ENCODE measurements around the gene OR8B4.
"Not testable (repeated sequence)": the region's sequence is repeated elsewhere in the genome, so short reads cannot be mapped to it uniquely, and the experiment has no call there.

OR8B4 gene, protein sequence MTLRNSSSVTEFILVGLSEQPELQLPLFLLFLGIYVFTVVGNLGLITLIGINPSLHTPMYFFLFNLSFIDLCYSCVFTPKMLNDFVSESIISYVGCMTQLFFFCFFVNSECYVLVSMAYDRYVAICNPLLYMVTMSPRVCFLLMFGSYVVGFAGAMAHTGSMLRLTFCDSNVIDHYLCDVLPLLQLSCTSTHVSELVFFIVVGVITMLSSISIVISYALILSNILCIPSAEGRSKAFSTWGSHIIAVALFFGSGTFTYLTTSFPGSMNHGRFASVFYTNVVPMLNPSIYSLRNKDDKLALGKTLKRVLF

DNA sequence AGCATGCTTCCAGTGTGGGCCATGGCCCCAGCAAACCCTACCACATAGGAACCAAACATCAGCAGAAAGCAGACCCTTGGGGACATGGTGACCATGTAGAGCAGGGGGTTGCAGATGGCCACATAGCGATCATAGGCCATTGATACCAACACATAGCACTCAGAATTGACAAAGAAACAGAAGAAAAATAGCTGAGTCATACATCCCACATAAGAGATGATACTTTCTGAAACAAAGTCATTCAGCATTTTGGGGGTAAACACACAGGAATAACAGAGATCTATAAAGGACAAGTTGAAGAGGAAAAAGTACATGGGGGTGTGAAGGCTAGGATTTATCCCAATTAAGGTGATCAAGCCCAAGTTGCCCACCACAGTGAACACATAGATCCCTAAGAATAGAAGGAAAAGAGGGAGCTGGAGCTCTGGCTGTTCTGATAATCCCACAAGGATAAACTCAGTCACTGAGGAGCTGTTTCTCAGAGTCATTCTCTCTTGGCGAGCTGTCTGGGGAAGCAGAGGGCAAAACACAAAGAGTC is at the start of gene OR8B4:
Gene OR8B4 (minus strand): TSS at position 488 of the 538 bp plus-strand sequence. CDS start 0 bp downstream, at position 488.
- DNase-seq, result no peak

GRCh38 chr11:124474079-124474478 is 49.4 kb upstream of the OR8B4 start:
- no peak for DNase-seq

DNA sequence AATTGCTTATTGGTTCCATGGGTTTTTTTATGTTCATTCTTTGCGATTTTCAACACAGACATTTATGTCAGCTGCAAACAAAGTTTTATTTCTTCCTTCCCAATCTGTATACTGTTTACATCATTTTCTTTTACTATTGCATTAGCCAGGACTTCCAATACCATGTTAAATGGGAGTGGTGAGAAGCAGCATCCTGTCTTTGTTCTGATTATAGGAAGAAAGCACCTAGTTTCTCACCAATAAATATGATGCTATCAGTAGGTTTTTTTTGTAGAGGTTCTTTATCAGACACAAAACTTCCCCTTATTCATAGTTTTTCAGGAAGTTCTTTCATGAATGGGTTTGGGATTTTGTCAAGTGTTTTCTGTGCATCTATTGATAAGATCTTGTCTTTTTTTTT is 48.8 kb upstream of the OR8B4 start:
- DNase-seq, result no peak

DNA sequence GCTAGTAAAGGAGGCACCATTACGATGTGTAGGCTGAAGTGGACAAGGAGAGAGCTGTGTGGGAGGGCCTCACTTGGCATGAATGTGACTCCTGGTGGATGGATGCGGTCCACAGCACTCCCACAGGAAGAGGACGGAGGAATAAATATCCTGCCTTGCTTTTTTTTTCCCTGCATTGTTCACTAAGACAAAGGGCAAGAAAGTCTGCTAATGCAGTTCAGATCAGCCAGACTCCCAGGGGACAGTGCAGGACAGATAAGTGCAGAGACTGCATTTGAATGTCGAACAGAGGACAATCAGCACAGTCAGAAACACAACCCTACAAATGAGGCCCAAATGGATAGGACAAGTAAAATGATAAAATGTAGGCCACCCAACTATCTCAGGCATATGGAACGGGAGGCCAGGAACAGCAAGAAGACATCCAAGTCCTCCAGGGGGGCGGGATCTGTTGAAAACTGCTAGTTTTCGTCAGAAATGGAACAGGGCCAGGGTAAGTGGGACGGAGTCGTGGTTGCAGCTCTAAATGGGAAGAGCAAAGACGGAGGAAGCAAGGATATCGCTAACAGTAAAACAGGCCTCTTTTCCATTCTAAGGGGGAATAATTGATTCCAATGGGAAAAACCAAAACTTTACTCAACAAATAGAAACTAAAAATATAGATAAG is 46.0 kb upstream of the OR8B4 start:
- DNase-seq, result no peak

GRCh38 chr11:124467381-124467927 is 42.8 kb upstream of the OR8B4 start:
- no peak for DNase-seq

DNA sequence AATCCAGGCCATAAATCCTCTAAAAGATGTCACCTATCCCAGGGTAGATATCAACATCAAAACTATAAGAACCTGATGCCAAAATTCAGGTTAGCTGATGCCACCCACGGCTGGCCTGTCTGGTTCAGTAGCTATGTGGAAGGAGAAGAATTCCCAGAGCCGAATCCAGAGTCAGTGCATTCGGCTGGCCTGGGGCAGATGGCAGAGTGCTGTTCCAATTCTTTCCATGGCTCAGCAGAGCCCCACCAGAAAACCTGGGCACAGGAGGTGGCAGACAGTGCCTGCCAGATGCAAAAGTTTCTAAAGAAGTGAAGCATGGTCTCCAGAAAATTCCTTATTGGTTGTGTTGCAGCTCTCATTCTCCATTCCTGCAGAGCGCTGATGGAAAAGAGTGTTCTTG is 40.7 kb upstream of the OR8B4 start:
- DNase-seq, result no peak

GRCh38 chr11:124463990-124464389 is 39.3 kb upstream of the OR8B4 start:
- no peak for DNase-seq

- no peak for DNase-seq
Observed at GRCh38 chr11:124463324-124463723, 38.7 kb upstream of the OR8B4 start.

DNA sequence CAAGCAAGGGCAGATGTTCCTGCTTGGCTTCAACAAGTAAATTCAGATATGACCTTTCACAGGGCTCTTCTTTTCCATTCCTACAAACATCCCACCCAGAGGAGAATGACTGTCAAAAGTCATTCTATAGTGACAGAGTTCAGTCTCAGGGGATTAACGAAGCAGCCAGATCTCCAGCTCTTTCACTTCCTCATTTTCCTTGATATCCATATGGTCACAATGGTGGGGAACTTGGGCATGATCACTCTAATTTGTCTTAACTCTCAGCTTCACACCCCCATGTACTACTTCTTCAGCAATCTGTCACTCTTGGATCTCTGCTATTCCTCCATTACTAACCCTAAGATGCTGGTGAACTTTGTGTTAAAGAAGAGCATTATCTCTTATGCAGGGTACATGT is 35.8 kb upstream of the OR8B4 start:
- DNase-seq, result no peak

- DNase-seq, result not testable (repeated sequence)
Observed at GRCh38 chr11:124459379-124459778, 34.7 kb upstream of the OR8B4 start.

GRCh38 chr11:124454552-124454951 is 29.9 kb upstream of the OR8B4 start:
- DNase-seq, result no peak

DNA sequence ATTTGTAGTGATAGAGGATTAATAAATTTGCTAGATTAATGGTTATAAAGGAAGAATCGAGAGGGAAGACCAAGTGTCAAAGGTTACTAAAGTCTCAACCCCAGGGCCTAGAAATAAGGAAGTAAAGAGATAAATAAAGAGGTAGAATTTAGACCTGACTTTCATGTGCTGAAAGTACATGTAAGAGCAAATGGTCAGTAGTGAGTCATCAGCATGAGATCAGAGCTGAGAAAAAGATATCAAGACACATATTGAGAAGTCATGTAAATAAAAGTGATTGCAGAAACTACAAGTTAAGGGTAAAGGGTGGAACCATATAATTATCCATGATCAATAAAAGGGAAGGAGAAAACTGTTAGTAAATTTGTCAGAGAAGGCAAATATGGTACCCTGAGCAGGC is 22.2 kb upstream of the OR8B4 start:
- DNase-seq, result no peak

DNA sequence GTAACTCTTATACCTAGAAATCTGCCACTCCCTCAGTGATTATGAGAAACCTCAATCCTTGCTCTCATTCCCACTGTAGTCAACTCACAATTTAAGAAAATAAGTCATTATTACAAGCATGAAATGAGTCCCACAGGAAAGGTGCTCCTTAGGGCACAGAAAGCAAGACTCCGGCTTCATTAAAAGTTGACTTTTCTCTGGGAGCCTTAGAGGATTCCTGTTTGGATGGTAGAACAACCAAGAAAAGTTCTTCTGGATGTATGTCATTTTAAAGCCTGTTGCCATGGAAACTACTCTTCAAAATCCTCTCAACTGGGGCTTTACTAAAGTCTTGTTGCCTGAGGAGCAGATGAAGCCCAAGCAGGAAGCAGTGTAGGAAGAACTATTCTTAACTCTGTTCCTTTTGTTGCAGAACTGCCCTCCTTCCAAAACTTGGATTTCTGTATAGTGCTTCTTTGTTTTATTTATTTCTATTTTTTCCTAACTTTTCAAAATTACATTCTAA is 21.0 kb upstream of the OR8B4 start, which contains the start of gene OR8B8:
Gene OR8B8 (minus strand): TSS at position 51 of the 505 bp plus-strand sequence. CDS start 4,611 bp downstream, outside the sequence.
- DNase-seq, result no peak

DNA sequence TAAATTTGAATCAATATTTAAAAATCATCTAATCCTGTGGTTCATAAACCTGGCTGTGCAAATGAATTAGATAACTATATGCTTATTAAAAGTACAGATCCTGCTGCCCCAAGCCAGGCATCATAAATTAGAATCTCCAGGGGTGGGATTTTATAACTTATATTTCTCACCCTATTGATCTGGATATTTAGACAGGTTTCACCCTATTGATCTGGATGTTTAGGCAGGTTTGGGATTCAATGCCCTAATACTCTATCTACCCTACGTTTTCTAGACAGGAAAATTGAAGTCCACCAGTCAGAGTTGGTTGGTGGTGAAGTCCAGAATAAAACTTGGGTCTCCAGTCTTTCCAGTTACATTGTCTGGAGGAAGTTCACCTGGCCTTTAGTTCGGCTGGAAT is 18.2 kb upstream of the OR8B4 start:
- no peak for DNase-seq

- no peak for DNase-seq
Observed at GRCh38 chr11:124442442-124442841, 17.8 kb upstream of the OR8B4 start.

GRCh38 chr11:124441519-124441918 is 16.8 kb upstream of the OR8B4 start:
- no peak for DNase-seq

DNA sequence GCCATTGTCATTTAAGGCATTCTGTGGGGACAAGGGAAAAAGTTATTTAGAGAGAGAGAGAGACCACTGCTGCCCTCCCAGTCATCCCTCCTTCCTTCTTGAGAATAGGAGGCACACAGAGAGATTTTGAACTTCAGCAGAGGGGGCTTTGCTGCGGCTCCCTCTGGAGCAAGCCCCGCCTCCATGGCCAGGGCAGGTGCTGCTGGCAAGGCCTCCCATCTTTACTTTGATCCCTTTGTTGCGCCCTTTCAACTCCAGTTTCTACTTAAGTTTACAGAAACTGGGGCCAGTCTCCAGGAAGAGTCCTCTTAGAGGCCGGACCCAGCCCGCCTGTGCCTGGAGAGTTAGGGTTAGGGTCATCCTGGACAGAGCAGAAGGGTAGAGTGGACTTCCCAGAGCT is 16.4 kb upstream of the OR8B4 start:
- DNase-seq, result no peak

GRCh38 chr11:124440608-124441007 is 15.9 kb upstream of the OR8B4 start:
- DNase-seq, result no peak

- no peak for DNase-seq
Observed at GRCh38 chr11:124434699-124435098, 10.0 kb upstream of the OR8B4 start.

- DNase-seq, result no peak
Observed at GRCh38 chr11:124429599-124429998, 4.9 kb upstream of the OR8B4 start.

DNA sequence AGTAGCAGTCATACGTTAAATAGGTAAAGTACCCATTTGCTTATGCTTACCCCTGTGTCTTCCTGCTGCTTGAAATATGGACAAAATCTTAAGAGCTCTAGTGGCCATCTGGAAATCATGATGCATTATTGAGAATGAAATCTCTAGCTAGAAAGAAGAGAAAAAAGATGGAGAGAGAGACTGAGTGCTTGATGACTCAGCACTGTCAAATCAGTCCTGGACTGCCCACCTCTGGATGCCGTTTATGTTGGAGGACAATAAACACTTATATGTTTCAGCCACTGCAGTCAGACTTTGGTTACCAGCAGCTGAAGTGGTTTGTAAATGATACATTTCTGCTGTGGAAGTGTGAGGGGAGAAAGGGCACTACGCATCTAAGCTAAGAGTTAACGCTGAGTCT is 3.6 kb downstream of the OR8B4 start:
- no peak for DNase-seq

GRCh38 chr11:124415356-124415923 is 9.2 kb downstream of the OR8B4 start:
- no peak for DNase-seq

DNA sequence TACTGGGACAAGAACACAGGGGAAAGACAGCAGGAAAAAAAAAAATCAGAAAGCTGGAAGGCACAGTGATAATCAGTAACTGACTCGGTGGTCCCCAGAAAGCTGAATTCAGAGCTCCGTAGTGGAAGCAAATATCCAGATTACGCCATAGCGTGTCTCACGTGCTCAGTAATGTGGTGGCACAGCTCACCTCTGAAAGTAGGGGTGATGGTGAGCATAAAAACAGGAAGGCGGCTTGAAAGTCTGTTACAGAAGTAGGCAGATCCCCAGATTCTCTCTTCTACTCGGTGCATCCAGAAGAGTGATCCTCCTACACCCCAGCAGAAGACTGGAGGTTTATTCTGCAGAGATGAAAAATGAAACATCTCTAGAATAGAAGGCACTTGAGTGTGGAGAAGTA is 14.8 kb downstream of the OR8B4 start:
- DNase-seq, result no peak

Measured in activated CD4-positive, CD25-positive, alpha-beta regulatory T cell treated with anti-CD3 and anti-CD28 coated beads, Interleukin-2, amount 50 U/mL, for 72 hours (primary cell).